Measurements from ENCODE around the gene SEZ6.

Gene SEZ6

GRCh38 chr17:28950017-28950751 is 55.6 kb downstream of the SEZ6 start:
- H3K27me3 ChIP-seq (ENCODE audit: insufficient read depth, poor library complexity, severe bottlenecking): no peaks in the 10 kb centered on the region
- H3K36me3 ChIP-seq (ENCODE audit: low read depth): peaks cover 23% of the 10 kb centered on the region
- H3K4me3 ChIP-seq (ENCODE audit: severe bottlenecking): peak overlapping the region; percentile 47
- peaks cover 29% of the 10 kb centered on the region for H3K4me1 ChIP-seq (ENCODE audit: insufficient read depth, poor library complexity, severe bottlenecking)
- H3K9me3 ChIP-seq (ENCODE audit: severe bottlenecking): no peaks in the 10 kb centered on the region
- peak overlapping the region; percentile 86 for H3K27ac ChIP-seq (ENCODE audit: poor library complexity, severe bottlenecking)
- DNase-seq (ENCODE audit: low spot score) (no peak), ATAC-seq (ENCODE audit: low read depth) (no peak)
- TF ChIP-seq, protein P1, sequence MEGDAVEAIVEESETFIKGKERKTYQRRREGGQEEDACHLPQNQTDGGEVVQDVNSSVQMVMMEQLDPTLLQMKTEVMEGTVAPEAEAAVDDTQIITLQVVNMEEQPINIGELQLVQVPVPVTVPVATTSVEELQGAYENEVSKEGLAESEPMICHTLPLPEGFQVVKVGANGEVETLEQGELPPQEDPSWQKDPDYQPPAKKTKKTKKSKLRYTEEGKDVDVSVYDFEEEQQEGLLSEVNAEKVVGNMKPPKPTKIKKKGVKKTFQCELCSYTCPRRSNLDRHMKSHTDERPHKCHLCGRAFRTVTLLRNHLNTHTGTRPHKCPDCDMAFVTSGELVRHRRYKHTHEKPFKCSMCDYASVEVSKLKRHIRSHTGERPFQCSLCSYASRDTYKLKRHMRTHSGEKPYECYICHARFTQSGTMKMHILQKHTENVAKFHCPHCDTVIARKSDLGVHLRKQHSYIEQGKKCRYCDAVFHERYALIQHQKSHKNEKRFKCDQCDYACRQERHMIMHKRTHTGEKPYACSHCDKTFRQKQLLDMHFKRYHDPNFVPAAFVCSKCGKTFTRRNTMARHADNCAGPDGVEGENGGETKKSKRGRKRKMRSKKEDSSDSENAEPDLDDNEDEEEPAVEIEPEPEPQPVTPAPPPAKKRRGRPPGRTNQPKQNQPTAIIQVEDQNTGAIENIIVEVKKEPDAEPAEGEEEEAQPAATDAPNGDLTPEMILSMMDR (IDR thresholded peaks at IDR 0.05; ENCODE audit: poor library complexity, severe bottlenecking): no peak

DNA sequence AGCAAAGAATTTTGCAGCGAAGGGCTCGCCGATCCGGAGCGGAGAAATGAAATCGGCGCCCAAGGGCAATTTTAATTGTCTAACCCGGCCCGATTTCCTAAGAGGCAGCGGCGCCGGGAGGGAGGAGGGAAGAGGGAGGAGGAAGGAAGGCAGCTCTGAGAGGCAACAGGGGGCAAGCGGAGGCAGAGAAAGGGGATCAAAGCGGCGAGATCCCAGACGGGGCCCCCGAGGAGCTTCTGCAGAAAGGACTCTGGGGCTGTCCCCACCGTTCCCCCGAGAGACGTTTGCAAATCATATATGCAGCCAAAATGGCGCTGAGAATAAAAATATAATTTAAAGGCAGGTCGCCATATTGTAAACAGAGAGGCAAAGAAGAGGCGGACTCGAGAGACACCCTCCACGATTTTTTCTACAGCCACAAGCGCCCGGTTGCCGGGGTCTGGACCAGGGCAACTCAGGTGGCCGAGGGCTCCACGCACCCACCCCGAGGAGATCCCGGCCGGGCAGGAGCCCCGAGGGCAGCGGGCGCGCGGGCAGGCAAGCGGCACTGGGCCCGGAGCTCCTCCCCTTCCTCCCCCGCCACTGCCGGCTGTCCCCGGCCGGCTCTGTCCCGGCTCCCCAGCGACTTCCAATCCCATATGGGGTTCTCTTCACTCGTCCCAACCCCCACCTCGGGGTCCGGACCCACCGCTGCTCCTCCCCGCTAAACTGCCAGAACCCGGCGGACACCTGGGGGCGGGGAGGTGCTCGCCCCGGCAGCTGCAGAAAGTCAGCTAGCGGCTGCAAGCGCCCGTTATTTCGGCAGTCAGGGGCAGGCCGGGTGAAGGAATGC is 56.4 kb downstream of the SEZ6 start:
- Histone ChIP-seq H3K9me3 (ENCODE audit: severe bottlenecking) (no peaks in the 10 kb centered on the region), H3K4me1 (ENCODE audit: insufficient read depth, poor library complexity, severe bottlenecking) (peaks cover 29% of the 10 kb centered on the region), H3K4me3 (ENCODE audit: severe bottlenecking) (peak overlapping the region; percentile 47), H3K27me3 (ENCODE audit: insufficient read depth, poor library complexity, severe bottlenecking) (no peaks in the 10 kb centered on the region), H3K27ac (ENCODE audit: poor library complexity, severe bottlenecking) (peak overlapping the region; percentile 86), H3K36me3 (ENCODE audit: low read depth) (peaks cover 31% of the 10 kb centered on the region)
- DNase-seq (ENCODE audit: low spot score): no peak
- TF ChIP-seq, protein P1 (IDR thresholded peaks at IDR 0.05; ENCODE audit: poor library complexity, severe bottlenecking): no peak
- ATAC-seq (ENCODE audit: low read depth): no peak

GRCh38 chr17:28948873-28949184 is 57.0 kb downstream of the SEZ6 start:
- H3K4me1 ChIP-seq (ENCODE audit: insufficient read depth, poor library complexity, severe bottlenecking): peaks cover 29% of the 10 kb centered on the region
- TF ChIP-seq, protein P1 (IDR thresholded peaks at IDR 0.05; ENCODE audit: poor library complexity, severe bottlenecking): no peak
- ATAC-seq (ENCODE audit: low read depth) (no peak), DNase-seq (ENCODE audit: low spot score) (no peak)
- H3K27me3 ChIP-seq (ENCODE audit: insufficient read depth, poor library complexity, severe bottlenecking): no peaks in the 10 kb centered on the region
- H3K4me3 ChIP-seq (ENCODE audit: severe bottlenecking): peak overlapping the region; percentile 47
- H3K36me3 ChIP-seq (ENCODE audit: low read depth): peaks cover 37% of the 10 kb centered on the region
- peak overlapping the region; percentile 86 for H3K27ac ChIP-seq (ENCODE audit: poor library complexity, severe bottlenecking)
- no peaks in the 10 kb centered on the region for H3K9me3 ChIP-seq (ENCODE audit: severe bottlenecking)

DNA sequence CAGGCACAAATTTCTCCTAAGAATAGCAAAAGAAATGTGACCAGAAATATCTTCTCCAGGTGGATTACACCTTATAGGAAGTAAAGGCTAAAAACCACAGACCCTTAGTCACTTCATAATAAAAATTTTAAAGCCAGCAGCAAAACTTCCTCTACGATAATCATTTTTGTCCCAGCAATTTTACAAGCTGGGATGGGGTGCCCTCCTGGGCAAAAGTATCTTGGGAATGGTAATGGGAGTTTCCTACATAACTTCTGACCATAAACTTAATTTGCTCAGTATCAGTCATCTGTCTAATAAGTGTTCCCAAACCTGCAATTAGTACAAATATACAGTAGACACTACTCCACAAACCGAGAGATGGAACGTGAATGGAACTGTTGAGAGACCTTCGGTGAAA is 57.5 kb downstream of the SEZ6 start:
- H3K27ac ChIP-seq (ENCODE audit: poor library complexity, severe bottlenecking): peak overlapping the region; percentile 86
- peak overlapping the region; percentile 47 for H3K4me3 ChIP-seq (ENCODE audit: severe bottlenecking)
- H3K4me1 ChIP-seq (ENCODE audit: insufficient read depth, poor library complexity, severe bottlenecking): peaks cover 29% of the 10 kb centered on the region
- H3K27me3 ChIP-seq (ENCODE audit: insufficient read depth, poor library complexity, severe bottlenecking): no peaks in the 10 kb centered on the region
- TF ChIP-seq, protein P1 (IDR thresholded peaks at IDR 0.05; ENCODE audit: poor library complexity, severe bottlenecking): no peak
- no peaks in the 10 kb centered on the region for H3K9me3 ChIP-seq (ENCODE audit: severe bottlenecking)
- peaks cover 42% of the 10 kb centered on the region for H3K36me3 ChIP-seq (ENCODE audit: low read depth)
- ATAC-seq (ENCODE audit: low read depth) (no peak), DNase-seq (ENCODE audit: low spot score) (no peak)

Measured in RWPE2 (cell line).